AG04450 (cell line): ENCODE results near the gene HRNR. TPM values are rescaled to one million over a fixed set of nuclear protein-coding genes. Genes with fewer than 3 reads are reported as not detected.

Experiments used
- CTCF ChIA-PET: fragments of 300-600, 350-600 bp; formaldehyde crosslinking; extraction: SDS; loops from one replicate; lab custom pipeline; 2022; ENCODE audit warnings: antibody characterized with exemption, inconsistent platforms; lab: Charles Lee
- POLR2A ChIA-PET: fragments of 350-600 bp; formaldehyde crosslinking; extraction: SDS; loops from one replicate; lab custom pipeline; 2021; ENCODE audit warnings: antibody characterized with exemption, inconsistent platforms; lab: Yijun Ruan, JAX
- DNase-seq: peaks from one replicate; pipeline ENCODE4 v3.0.0-alpha.2; 2011; ENCODE audit warnings: low read depth, low spot score
- H3K27ac ChIP-seq: one replicate; pipeline ENCODE4 v1.5.1; 2012; ENCODE audit warnings: low read depth, low read length, control low read depth
- H3K27me3 ChIP-seq: one replicate; pipeline ENCODE4 v1.6.0; 2012; ENCODE audit warnings: low read length; ENCODE audit not compliant: control insufficient read depth, insufficient read depth
- H3K4me3 ChIP-seq: 2 replicates; pipeline ENCODE4 v1.5.1; 2011; ENCODE audit warnings: mild to moderate bottlenecking, low read depth, low read length, control low read depth
- H3K9me3 ChIP-seq: 2 replicates; pipeline ENCODE4 v1.5.1; 2012; ENCODE audit warnings: low read length; ENCODE audit not compliant: control insufficient read depth, insufficient read depth
- CTCF ChIP-seq: IDR thresholded peaks from 2 replicates; pipeline ENCODE4 v1.5.1; 2011; ENCODE audit warnings: low read depth, low read length, control low read depth, inconsistent platforms
- polyA plus RNA-seq: library from polyadenylated mRNA; depleted of rRNA; stranded (reverse); fragments of >200 nt; gene quantifications from 2 replicates; pipeline ENCODE4 v1.2.3, GENCODE V29; 2011

Gene HRNR
- polyA plus RNA-seq, 1 experiment: not detected

DNA sequence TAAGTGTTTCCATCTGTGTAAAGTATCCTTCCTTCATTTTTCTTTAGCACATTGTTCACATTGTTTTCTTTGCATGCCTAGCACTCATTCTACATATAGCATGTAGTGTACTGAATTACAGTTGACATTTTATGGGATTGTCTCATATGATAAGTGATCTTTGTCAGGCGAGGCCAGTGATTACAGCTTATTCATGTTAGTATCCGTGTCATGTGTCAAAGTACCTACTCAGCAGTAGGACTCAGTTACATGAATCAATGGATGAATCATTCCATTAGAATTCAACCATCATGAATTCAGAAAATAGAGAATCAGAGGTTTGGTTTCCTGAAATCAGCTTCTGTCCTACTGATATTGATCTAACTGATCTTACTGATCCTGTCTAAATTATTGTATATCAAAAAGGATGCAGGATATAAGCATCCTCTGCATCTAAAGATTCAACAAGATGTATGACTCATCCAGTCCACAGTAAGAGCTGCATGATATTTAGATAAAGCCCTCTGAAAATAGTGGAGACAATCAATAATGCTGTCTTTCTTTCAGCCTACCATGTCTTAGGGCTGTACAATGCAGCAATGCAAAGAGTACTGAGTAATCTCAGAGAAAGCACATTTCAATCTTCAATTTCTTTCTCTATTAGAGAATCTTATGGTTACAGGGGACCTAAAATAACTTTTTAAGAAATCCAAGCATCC lies 20.7 kb upstream of the HRNR start:
- DNase-seq: no peak
- H3K27me3 ChIP-seq: no peaks in the 10 kb centered on the region

GRCh38 chr1:152237093-152237492 lies 13.1 kb upstream of the HRNR start:
- no peak overlapping the region for H3K27ac ChIP-seq
- CTCF ChIA-PET: no interaction called here
- H3K4me3 ChIP-seq: no peak overlapping the region
- no peaks in the 10 kb centered on the region; the same call in 1 of the 2 replicates for H3K9me3 ChIP-seq
- POLR2A ChIA-PET: no interaction called here
- TF ChIP-seq CTCF: no peak
- DNase-seq: no peak
- H3K27me3 ChIP-seq: no peaks in the 10 kb centered on the region

More for the DNA sequence above, 20.7 kb upstream of the HRNR start:
- ChIA-PET CTCF (interaction anchor here (1.5 kb wide), 1 partner anchor 215 kb away, joined by 6 read pairs; no protein-coding TSS in a partner anchor), POLR2A (no interaction called here)
- no peak for TF ChIP-seq CTCF
- H3K4me3 ChIP-seq: no peak overlapping the region
- H3K9me3 ChIP-seq: no peaks in the 10 kb centered on the region
- H3K27ac ChIP-seq: no peak overlapping the region

- TF ChIP-seq CTCF: no peak
Observed at GRCh38 chr1:152228831-152229230, 4.8 kb upstream of the HRNR start.

GRCh38 chr1:152227310-152227928 lies 3.4 kb upstream of the HRNR start:
- no peak overlapping the region for H3K4me3 ChIP-seq
- ChIA-PET CTCF (no interaction called here), POLR2A (no interaction called here)
- no peak for DNase-seq
- H3K27ac ChIP-seq: no peak overlapping the region
- no peaks in the 10 kb centered on the region for H3K9me3 ChIP-seq
- no peak for TF ChIP-seq CTCF
- H3K27me3 ChIP-seq: no peaks in the 10 kb centered on the region

More at GRCh38 chr1:152228831-152229230, 4.8 kb upstream of the HRNR start:
- Histone ChIP-seq H3K4me3 (no peak overlapping the region), H3K27me3 (no peaks in the 10 kb centered on the region), H3K27ac (no peak overlapping the region), H3K9me3 (no peaks in the 10 kb centered on the region)
- no peak for DNase-seq
- CTCF ChIA-PET: no interaction called here
- POLR2A ChIA-PET: no interaction called here

- no peak for TF ChIP-seq CTCF
- CTCF ChIA-PET: no interaction called here
- H3K9me3 ChIP-seq: peaks cover 3% of the 10 kb centered on the region; the same call in 1 of the 2 replicates
- H3K4me3 ChIP-seq: no peak overlapping the region
- POLR2A ChIA-PET: no interaction called here
- H3K27ac ChIP-seq: no peak overlapping the region
- no peaks in the 10 kb centered on the region for H3K27me3 ChIP-seq
- DNase-seq: no peak
Observed at GRCh38 chr1:152225678-152226077, 1.7 kb upstream of the HRNR start.
